AG09319 (cell line): ENCODE measurements around the gene CLMN.

Experiments
- DNase-seq: peaks from one replicate; pipeline ENCODE4 v3.0.0-alpha.2; 2010; ENCODE audit warnings: low read depth; ENCODE audit errors: extremely low read depth
- CTCF ChIP-seq: IDR thresholded peaks from 2 replicates; pipeline ENCODE4 v1.5.1; 2011; ENCODE audit warnings: low read depth, mild to moderate bottlenecking, inconsistent platforms, low read length, moderate library complexity

CLMN gene

GRCh38 chr14:95185767-95186392 lies 133.8 kb downstream of the CLMN start:
- no peak for DNase-seq
- TF ChIP-seq CTCF, result no peak

GRCh38 chr14:95185033-95185766 lies 134.5 kb downstream of the CLMN start:
- no peak for DNase-seq
- TF ChIP-seq CTCF, result no peak

- no peak for TF ChIP-seq CTCF
- DNase-seq, result no peak
Measured at GRCh38 chr14:95184413-95184790, 135.3 kb downstream of the CLMN start.

- no peak for DNase-seq
- TF ChIP-seq CTCF, result no peak
Measured at GRCh38 chr14:95183532-95184412, 135.9 kb downstream of the CLMN start.

GRCh38 chr14:95183082-95183481 lies 136.6 kb downstream of the CLMN start:
- DNase-seq, result no peak
- TF ChIP-seq CTCF, result no peak

GRCh38 chr14:95182379-95182778 lies 137.3 kb downstream of the CLMN start:
- no peak for DNase-seq
- no peak for TF ChIP-seq CTCF
